Measurements from ENCODE around the gene CD180. TPM values are rescaled to one million over a fixed set of nuclear protein-coding genes. Genes with fewer than 3 reads are reported as not detected.

CD180 gene
- total RNA-seq, 4 donors from 2014 or later = 1.2 to 9.2 (median 2.5) TPM

- no peak for TF ChIP-seq CTCF (IDR thresholded peaks at IDR 0.05)
- no peak for ATAC-seq (ENCODE audit: low FRiP score)
- no peak for DNase-seq (ENCODE audit: low spot score)
Measured at GRCh38 chr5:67222243-67223025, 25.8 kb upstream of the CD180 start.

GRCh38 chr5:67221487-67222242, 25.1 kb upstream of the CD180 start:
- no peak for ATAC-seq (ENCODE audit: low FRiP score)
- no peak for TF ChIP-seq CTCF (IDR thresholded peaks at IDR 0.05)

GRCh38 chr5:67216564-67216963, 20.0 kb upstream of the CD180 start:
- no peak for ATAC-seq (ENCODE audit: low FRiP score)
- no peak for TF ChIP-seq CTCF (IDR thresholded peaks at IDR 0.05)
- no peak for DNase-seq (ENCODE audit: low spot score)

More at GRCh38 chr5:67221487-67222242, 25.1 kb upstream of the CD180 start:
- DNase-seq (ENCODE audit: low spot score) = no peak

GRCh38 chr5:67215519-67216471, 19.2 kb upstream of the CD180 start:
- DNase-seq (ENCODE audit: low spot score) (no peak), ATAC-seq (ENCODE audit: low FRiP score) (peak; percentile 43)
- TF ChIP-seq CTCF (IDR thresholded peaks at IDR 0.05) = no peak

GRCh38 chr5:67214707-67215447, 18.3 kb upstream of the CD180 start:
- TF ChIP-seq CTCF (IDR thresholded peaks at IDR 0.05) = no peak
- no peak for DNase-seq (ENCODE audit: low spot score)
- ATAC-seq (ENCODE audit: low FRiP score) = peak; percentile 30

- TF ChIP-seq CTCF (IDR thresholded peaks at IDR 0.05) = no peak
- no peak for ATAC-seq (ENCODE audit: low FRiP score)
- no peak for DNase-seq (ENCODE audit: low spot score)
Measured at GRCh38 chr5:67214036-67214435, 17.4 kb upstream of the CD180 start.
